IMR-90 (cell line): ENCODE measurements around the gene LYZL1. TPM values are rescaled to one million over a fixed set of nuclear protein-coding genes. Genes with fewer than 3 reads are reported as not detected.

Experiments used
- ATAC-seq: fragments of 200-7000 bp; cut with Tn5 transposase; 2 replicates; pipeline ENCODE4 v1.9.1; 2020; ENCODE audit warnings: low read depth, mild to moderate bottlenecking, moderate library complexity
- BruUV-seq: library from RNA; stranded (reverse); fragments of 400-500 nt; replicated peaks from 2 replicates; lab custom pipeline; 2021; lab: Mats Ljungman, UMichigan
- CTCF ChIA-PET: fragments of 300-600 bp; formaldehyde crosslinking; extraction: SDS; loops from one replicate; lab custom pipeline; 2021; ENCODE audit warnings: antibody characterized with exemption; lab: Yijun Ruan, JAX
- POLR2A ChIA-PET: fragments of 300-600 bp; sonication (Branson Sonifier 250); formaldehyde crosslinking; loops from one replicate; lab custom pipeline; 2022; ENCODE audit warnings: antibody characterized with exemption; ENCODE audit not compliant: unreplicated experiment; lab: Charles Lee
- DNase-seq: peaks from one replicate; pipeline ENCODE4 v3.0.0; 2013
- H2AFZ ChIP-seq: replicated peaks from 2 replicates; pipeline ENCODE3; 2013; ENCODE audit warnings: low read length, mild to moderate bottlenecking; ENCODE audit not compliant: poor library complexity
- H2AK5ac ChIP-seq: 2 replicates; pipeline ENCODE4 v1.6.1; 2013; ENCODE audit warnings: low read depth, low read length, inconsistent platforms
- H2AK9ac ChIP-seq: replicated peaks from 2 replicates; pipeline ENCODE3; 2013; ENCODE audit warnings: mild to moderate bottlenecking, low read depth, low read length, moderate library complexity; ENCODE audit not compliant: poor library complexity
- H2BK120ac ChIP-seq: 2 replicates; pipeline ENCODE4 v1.6.1; 2013; ENCODE audit warnings: low read depth, low read length, inconsistent platforms
- H2BK15ac ChIP-seq: 3 replicates; pipeline ENCODE4 v1.6.1; 2013; ENCODE audit warnings: low read depth, low read length, inconsistent platforms
- H2BK20ac ChIP-seq: 2 replicates; pipeline ENCODE4 v1.6.1; 2013; ENCODE audit warnings: low read depth, mild to moderate bottlenecking, inconsistent platforms, low read length, moderate library complexity
- H2BK5ac ChIP-seq: 2 replicates; pipeline ENCODE4 v1.6.1; 2013; ENCODE audit warnings: mild to moderate bottlenecking, low read depth, low read length, inconsistent platforms; ENCODE audit not compliant: poor library complexity, severe bottlenecking
- H3K14ac ChIP-seq: replicated peaks from 2 replicates; pipeline ENCODE4 v1.6.1; 2013; ENCODE audit warnings: low read depth, low read length, inconsistent platforms
- H3K18ac ChIP-seq: 2 replicates; pipeline ENCODE4 v1.6.1; 2013; ENCODE audit warnings: low read depth, low read length, control low read depth
- H3K23ac ChIP-seq: 2 replicates; pipeline ENCODE4 v1.6.1; 2013; ENCODE audit warnings: low read depth, low read length, inconsistent platforms
- H3K27ac ChIP-seq: 2 replicates; pipeline ENCODE4 v1.5.1; 2013; ENCODE audit warnings: mild to moderate bottlenecking, control low read depth, low read length; ENCODE audit not compliant: insufficient read depth
- H3K27me3 ChIP-seq: 2 replicates; pipeline ENCODE4 v1.6.1; 2013; ENCODE audit warnings: low read length; ENCODE audit not compliant: control insufficient read depth, insufficient read depth
- H3K36me3 ChIP-seq: 2 replicates; pipeline ENCODE4 v1.6.1; 2013; ENCODE audit warnings: low read length, mixed read lengths; ENCODE audit not compliant: control insufficient read depth, insufficient read depth
- H3K4ac ChIP-seq: 2 replicates; pipeline ENCODE4 v1.6.1; 2013; ENCODE audit warnings: low read depth, low read length, inconsistent platforms
- H3K4me1 ChIP-seq: 2 replicates; pipeline ENCODE4 v1.6.1; 2013; ENCODE audit warnings: low read length, mixed read lengths; ENCODE audit not compliant: control insufficient read depth, insufficient read depth
- H3K4me2 ChIP-seq: 2 replicates; pipeline ENCODE4 v1.6.1; 2013; ENCODE audit warnings: low read depth, mild to moderate bottlenecking, control low read depth, low read length, moderate library complexity
- H3K4me3 ChIP-seq: 2 replicates; pipeline ENCODE4 v1.5.1; 2013; ENCODE audit warnings: low read depth, mild to moderate bottlenecking, control low read depth, low read length, moderate library complexity; ENCODE audit not compliant: insufficient read depth
- H3K56ac ChIP-seq: 2 replicates; pipeline ENCODE4 v1.6.1; 2013; ENCODE audit warnings: low read length, inconsistent platforms; ENCODE audit not compliant: insufficient read depth; ENCODE audit errors: extremely low read depth
- H3K79me1 ChIP-seq, 2 experiments: 2 replicates each; pipeline ENCODE4 v1.6.1; 2013; ENCODE audit warnings: low read length in 2 of 2, inconsistent platforms in 1 of 2, low read depth in 1 of 2
- H3K9ac ChIP-seq: 2 replicates; pipeline ENCODE4 v1.6.1; 2013; ENCODE audit warnings: low read depth, low read length, control low read depth
- H3K9me1 ChIP-seq: 2 replicates; pipeline ENCODE4 v1.6.1; 2013; ENCODE audit warnings: low read length, inconsistent platforms; ENCODE audit not compliant: insufficient read depth
- H3K9me3 ChIP-seq: 2 replicates; pipeline ENCODE4 v1.6.1; 2013; ENCODE audit warnings: low read length; ENCODE audit not compliant: control insufficient read depth, insufficient read depth
- H4K20me1 ChIP-seq: 2 replicates; pipeline ENCODE4 v1.6.1; 2013; ENCODE audit warnings: low read length, inconsistent platforms; ENCODE audit not compliant: insufficient read depth
- H4K5ac ChIP-seq: 2 replicates; pipeline ENCODE4 v1.6.1; 2013; ENCODE audit warnings: mild to moderate bottlenecking, low read depth, low read length, control low read depth
- H4K8ac ChIP-seq, 2 experiments: 2 replicates each; pipeline ENCODE4 v1.6.1; 2013; ENCODE audit warnings: low read depth in 2 of 2, low read length in 2 of 2, control low read depth in 1 of 2, inconsistent platforms in 1 of 2
- H4K91ac ChIP-seq: 2 replicates; pipeline ENCODE4 v1.6.1; 2013; ENCODE audit warnings: low read depth, low read length, inconsistent platforms; ENCODE audit not compliant: insufficient read depth
- BHLHE40 ChIP-seq: fragments of 150-350 bp; IDR thresholded peaks from 2 replicates; pipeline ENCODE4 v1.6.1; 2016; ENCODE audit warnings: mild to moderate bottlenecking, low read depth, low read length
- CEBPB ChIP-seq: IDR thresholded peaks from 2 replicates; pipeline ENCODE4 v1.6.1; 2012; ENCODE audit warnings: low read depth, low read length, improper control_type of control experiment
- CHD1 ChIP-seq: IDR thresholded peaks from 2 replicates; pipeline ENCODE4 v1.6.1; 2012; ENCODE audit warnings: low read depth, low read length, improper control_type of control experiment
- CTCF ChIP-seq: conservative IDR thresholded peaks from 2 replicates; pipeline ENCODE4 v1.5.1; 2012; ENCODE audit warnings: mild to moderate bottlenecking, low read depth, low read length, improper control_type of control experiment
- ELK1 ChIP-seq: fragments of 150-350 bp; IDR thresholded peaks from 2 replicates; pipeline ENCODE4 v1.6.1; 2016; ENCODE audit warnings: low read depth, mild to moderate bottlenecking, low read length, moderate library complexity, borderline replicate concordance
- FOS ChIP-seq: fragments of 150-350 bp; IDR thresholded peaks from 2 replicates; pipeline ENCODE4 v1.6.1; 2016; ENCODE audit warnings: low read depth, low read length
- MAFK ChIP-seq: IDR thresholded peaks from 2 replicates; pipeline ENCODE4 v1.6.1; 2012; ENCODE audit warnings: low read depth, low read length, improper control_type of control experiment
- MAZ ChIP-seq: IDR thresholded peaks from 2 replicates; pipeline ENCODE4 v1.6.1; 2012; ENCODE audit warnings: low read depth, mild to moderate bottlenecking, low read length, improper control_type of control experiment, moderate library complexity, borderline replicate concordance
- MXI1 ChIP-seq: IDR thresholded peaks from 2 replicates; pipeline ENCODE4 v1.6.1; 2012; ENCODE audit warnings: low read depth, mild to moderate bottlenecking, low read length, moderate library complexity, borderline replicate concordance
- NFE2L2 ChIP-seq: fragments of 150-350 bp; IDR thresholded peaks from 2 replicates; pipeline ENCODE4 v1.6.1; 2016; ENCODE audit warnings: low read depth, mild to moderate bottlenecking, low read length
- POLR2A ChIP-seq: IDR thresholded peaks from 2 replicates; pipeline ENCODE4 v1.6.1; 2012; ENCODE audit warnings: mild to moderate bottlenecking, low read depth, low read length
- RAD21 ChIP-seq: IDR thresholded peaks from 2 replicates; pipeline ENCODE4 v1.6.1; 2012; ENCODE audit warnings: low read length, improper control_type of control experiment
- RCOR1 ChIP-seq: IDR thresholded peaks from 2 replicates; pipeline ENCODE4 v1.6.1; 2012; ENCODE audit warnings: mild to moderate bottlenecking, low read length, improper control_type of control experiment; ENCODE audit not compliant: insufficient replicate concordance
- RFX5 ChIP-seq: IDR thresholded peaks from 2 replicates; pipeline ENCODE4 v1.8.0; 2012; ENCODE audit warnings: low read depth, mild to moderate bottlenecking, low read length, moderate library complexity
- SMC3 ChIP-seq: fragments of 150-350 bp; IDR thresholded peaks from 2 replicates; pipeline ENCODE4 v1.6.1; 2016; ENCODE audit warnings: low read depth, mild to moderate bottlenecking, antibody characterized with exemption, low read length, moderate library complexity
- USF2 ChIP-seq: fragments of 150-350 bp; IDR thresholded peaks from 2 replicates; pipeline ENCODE4 v1.6.1; 2017; ENCODE audit warnings: mild to moderate bottlenecking, antibody characterized with exemption, low read length, low read depth
- WGBS, 2 experiments: methylation state at CpG; one replicate each; pipeline versions ENCODE4 v1.1.5 to v1.1.7; 2013; ENCODE audit warnings: missing lambda C conversion rate in 2 of 2; ENCODE audit not compliant: insufficient read length in 1 of 2; ENCODE audit errors: extremely low coverage in 2 of 2; 5-methylcytosine and 5-hydroxymethylcytosine counted together
- dilution Hi-C: fragments of 300-500 bp; cut with HindIII; formaldehyde crosslinking; loops from one replicate; pipeline ENCODE4 v1.14.3; 2018; ENCODE audit warnings: low sequenced_read_pairs; ENCODE audit not compliant: unreplicated experiment
- in situ Hi-C: fragments of 300-500 bp; cut with MboI; formaldehyde crosslinking; loops from 3 replicates; pipeline ENCODE4 v1.14.3; 2019; ENCODE audit warnings: low sequenced_read_pairs, inconsistent platforms, mixed read lengths
- intact Hi-C: fragments of 100-400 bp; cut with micrococcal nuclease; formaldehyde crosslinking; loops from 2 replicates; pipeline ENCODE4 v1.10.0; 2022
- polyA plus RNA-seq, 3 experiments: library from polyadenylated mRNA; depleted of rRNA; stranded (reverse); fragments of >200 nt; gene quantifications; 2 replicates each; pipeline ENCODE4 v1.2.3, GENCODE V29; 2012; ENCODE audit warnings: low replicate concordance in 1 of 3
- total RNA-seq: library from RNA; depleted of rRNA; stranded (reverse); fragments of >200 nt; gene quantifications from 2 replicates; pipeline ENCODE4 v1.2.3, GENCODE V29; 2012

LYZL1 gene
- total and polyA plus RNA-seq, 2 of the 4 experiments (the other 2 are of a cell fraction): not detected

GRCh38 chr10:29268011-29268410, 20.9 kb upstream of the LYZL1 start:
- ChIA-PET CTCF (no interaction called here), POLR2A (no interaction called here)
- dilution Hi-C loops (no loop called here), in situ Hi-C loops (no loop called here), intact Hi-C loops (no loop called here)
- Histone ChIP-seq H3K4me1 (no peaks in the 10 kb centered on the region), H2BK120ac (no peak overlapping the region), H3K18ac (no peak overlapping the region), H3K79me1 (no peaks in the 10 kb centered on the region), H4K20me1 (no peaks in the 10 kb centered on the region), H2BK20ac (no peak overlapping the region), H4K5ac (no peak overlapping the region), H3K56ac (no peak overlapping the region), H2AK9ac (no peak overlapping the region), H2BK15ac (no peak overlapping the region), H3K14ac (no peak overlapping the region), H2BK5ac (no peak overlapping the region), H3K4me2 (no peak overlapping the region), H3K27me3 (peaks cover 18% of the 10 kb centered on the region), H3K9me3 (peaks cover 4% of the 10 kb centered on the region; the same call in 1 of the 2 replicates), H4K91ac (no peak overlapping the region), H3K9me1 (no peaks in the 10 kb centered on the region), H3K36me3 (no peaks in the 10 kb centered on the region), H4K8ac (no peak overlapping the region), H3K4ac (no peak overlapping the region), H3K27ac (no peak overlapping the region), H2AK5ac (no peak overlapping the region), H3K23ac (no peak overlapping the region), H3K9ac (no peak overlapping the region), H2AFZ (no peak overlapping the region), H3K4me3 (no peak overlapping the region)
- no TSS peak for BruUV-seq
- DNase-seq (no peak), ATAC-seq (no peak)
- TF ChIP-seq USF2: no peak
- no peak for TF ChIP-seq FOS
- TF ChIP-seq RCOR1: no peak
- TF ChIP-seq NFE2L2: no peak
- no peak for TF ChIP-seq POLR2A
- TF ChIP-seq BHLHE40: no peak
- no peak for TF ChIP-seq ELK1
- no peak for TF ChIP-seq MAZ
- no peak for TF ChIP-seq CEBPB
- TF ChIP-seq CHD1: no peak
- no peak for TF ChIP-seq RAD21
- no peak for TF ChIP-seq MAFK
- no peak for TF ChIP-seq MXI1
- no peak for TF ChIP-seq SMC3
- no peak for TF ChIP-seq RFX5
- no peak for TF ChIP-seq CTCF
- WGBS, 2 experiments: 83% methylated on average over 1 of the region's 6 CpGs; no CpG with 5 or more reads in 1 of the 2 experiments
